GM12878 (cell line): ENCODE data around the gene PIP5KL1. TPM values are rescaled to one million over a fixed set of nuclear protein-coding genes. Genes with fewer than 3 reads are reported as not detected.

ENCODE experiments used
- ATAC-seq: fragments of 200-7000 bp; cut with Tn5 transposase; 3 replicates; pipeline ENCODE4 v1.9.1; 2020; ENCODE audit warnings: mild to moderate bottlenecking, moderate library complexity
- BruUV-seq: library from RNA; stranded (reverse); fragments of 400-500 nt; replicated peaks from 2 replicates; lab custom pipeline; 2021; lab: Mats Ljungman, UMichigan
- CTCF ChIA-PET: fragments of 300-600 bp; sonication (Branson Sonifier 250); formaldehyde crosslinking; extraction: SDS; loops from one replicate; lab custom pipeline; 2021; ENCODE audit warnings: inconsistent platforms; lab: Yijun Ruan, JAX
- POLR2A ChIA-PET: fragments of 350-600 bp; formaldehyde crosslinking; extraction: SDS; loops from one replicate; lab custom pipeline; 2021; ENCODE audit warnings: inconsistent platforms; lab: Charles Lee
- RAD21 ChIA-PET: fragments of 300-600 bp; sonication (Branson Sonifier 250); formaldehyde crosslinking; loops from one replicate; lab custom pipeline; 2023; ENCODE audit warnings: antibody characterized with exemption; ENCODE audit not compliant: unreplicated experiment; lab: Charles Lee
- SMC1A ChIA-PET: fragments of 300-600 bp; sonication (Branson Sonifier 250); formaldehyde crosslinking; loops from one replicate; lab custom pipeline; 2023; ENCODE audit not compliant: unreplicated experiment, uncharacterized antibody; lab: Charles Lee
- DNase-seq: peaks from one replicate; pipeline ENCODE4 v3.0.0-alpha.2; 2011; ENCODE audit warnings: low read depth, low spot score
- FAIRE-seq: peaks from 3 replicates; lab custom pipeline; 2011; peaks lifted over from hg19 to GRCh38; lab: Jason Lieb, UNC
- H2AFZ ChIP-seq: 2 replicates; pipeline ENCODE4 v1.6.0; 2011; ENCODE audit warnings: low read depth, low read length, control low read depth; ENCODE audit not compliant: control insufficient read depth
- H3K27ac ChIP-seq: 2 replicates; pipeline ENCODE4 v1.5.1; 2011; ENCODE audit warnings: control low read depth; ENCODE audit not compliant: control insufficient read depth, insufficient read depth
- H3K27me3 ChIP-seq, 2 experiments: replicated peaks in 1 of 2; 2 replicates each; pipeline versions ENCODE4 v1.6.0 to v1.6.1; 2011; ENCODE audit warnings: low read length in 1 of 2; ENCODE audit not compliant: control insufficient read depth in 2 of 2, insufficient read depth in 2 of 2
- H3K36me3 ChIP-seq, 2 experiments: 2 replicates each; pipeline ENCODE4 v1.5.1; 2011; ENCODE audit warnings: low read length in 1 of 2; ENCODE audit not compliant: control insufficient read depth in 2 of 2, insufficient read depth in 2 of 2
- H3K4me1 ChIP-seq: 2 replicates; pipeline ENCODE4 v1.6.1; 2011; ENCODE audit warnings: mild to moderate bottlenecking, low read length, moderate library complexity, mixed read lengths; ENCODE audit not compliant: control insufficient read depth, insufficient read depth
- H3K4me2 ChIP-seq: 2 replicates; pipeline ENCODE4 v1.6.0; 2011; ENCODE audit warnings: control low read depth; ENCODE audit not compliant: control insufficient read depth, insufficient read depth
- H3K4me3 ChIP-seq: fragments of 200-600 bp; sonication (generic); 2 replicates; pipeline ENCODE4 v1.5.1; 2016
- H3K79me2 ChIP-seq: 2 replicates; pipeline ENCODE4 v1.6.0; 2011; ENCODE audit warnings: low read length; ENCODE audit not compliant: control insufficient read depth, insufficient read depth
- H3K9ac ChIP-seq: 2 replicates; pipeline ENCODE4 v1.8.0; 2011; ENCODE audit warnings: low read length, control low read depth, mixed read lengths; ENCODE audit not compliant: control insufficient read depth, insufficient read depth
- H3K9me3 ChIP-seq: replicated peaks from 3 replicates; pipeline ENCODE4 v1.5.1; 2011; ENCODE audit warnings: mild to moderate bottlenecking, low read length; ENCODE audit not compliant: control insufficient read depth, insufficient read depth
- H4K20me1 ChIP-seq: 2 replicates; pipeline ENCODE4 v1.6.0; 2011; ENCODE audit not compliant: control insufficient read depth, insufficient read depth
- CREM ChIP-seq: IDR thresholded peaks from 2 replicates; pipeline ENCODE4 v1.6.1; 2014; ENCODE audit warnings: antibody characterized with exemption, low read depth
- DPF2 ChIP-seq: fragments of 450-650 bp; IDR thresholded peaks from 2 replicates; pipeline ENCODE4 v1.6.1; 2017; ENCODE audit warnings: mild to moderate bottlenecking
- E2F4 ChIP-seq: IDR thresholded peaks from 2 replicates; pipeline ENCODE4 v1.6.1; 2012; ENCODE audit warnings: low read depth, low read length, improper control_type of control experiment
- EGR1 ChIP-seq, 2 experiments: IDR thresholded peaks; 1 replicate in 1 of 2; 2 replicates in 1 of 2; pipeline ENCODE4 v1.6.1; 2011 to 2012; ENCODE audit warnings: low read depth in 2 of 2, low read length in 2 of 2, borderline replicate concordance in 1 of 2, mild to moderate bottlenecking in 1 of 2, moderate library complexity in 1 of 2
- FOS ChIP-seq: IDR thresholded peaks from 3 replicates; pipeline ENCODE4 v1.6.1; 2011; ENCODE audit warnings: borderline replicate concordance; ENCODE audit not compliant: insufficient read length; ENCODE audit errors: extremely low read depth
- IKZF2 ChIP-seq, 2 experiments: fragments of 450-650 bp; IDR thresholded peaks; 2 replicates each; pipeline ENCODE4 v1.6.1; 2017; ENCODE audit warnings: mild to moderate bottlenecking in 2 of 2, moderate library complexity in 2 of 2
- KDM1A ChIP-seq: fragments of 200-600 bp; sonication (generic); IDR thresholded peaks from 2 replicates; pipeline ENCODE4 v1.6.1; 2016; ENCODE audit warnings: borderline replicate concordance
- MAX ChIP-seq: IDR thresholded peaks from 2 replicates; pipeline ENCODE4 v1.6.1; 2012; ENCODE audit warnings: low read depth, low read length, improper control_type of control experiment
- MLLT1 ChIP-seq: fragments of 450-650 bp; IDR thresholded peaks from 2 replicates; pipeline ENCODE4 v1.6.1; 2016; ENCODE audit warnings: mild to moderate bottlenecking
- RELB ChIP-seq: fragments of 450-650 bp; IDR thresholded peaks from 2 replicates; pipeline ENCODE4 v1.6.1; 2017; ENCODE audit warnings: low read depth, mild to moderate bottlenecking, moderate library complexity
- SMAD5 ChIP-seq: IDR thresholded peaks from 2 replicates; pipeline ENCODE4 v1.6.1; 2016; ENCODE audit warnings: antibody characterized with exemption, low read depth
- SUZ12 ChIP-seq: fragments of 200-600 bp; sonication (generic); IDR thresholded peaks from one replicate; pipeline ENCODE4 v1.6.1; 2018; ENCODE audit warnings: antibody characterized with exemption, mild to moderate bottlenecking; ENCODE audit not compliant: unreplicated experiment
- TCF12 ChIP-seq: IDR thresholded peaks from 2 replicates; pipeline ENCODE4 v1.6.1; 2011; ENCODE audit warnings: low read depth, mild to moderate bottlenecking, low read length
- TCF7 ChIP-seq: IDR thresholded peaks from 2 replicates; pipeline ENCODE4 v1.6.1; 2014; ENCODE audit warnings: antibody characterized with exemption, borderline replicate concordance
- ZNF687 ChIP-seq: fragments of 450-650 bp; IDR thresholded peaks from 2 replicates; pipeline ENCODE4 v1.6.1; 2017; ENCODE audit warnings: mild to moderate bottlenecking, moderate library complexity
- WGBS: methylation state at CpG from one replicate; pipeline ENCODE4 v1.1.6; 2016; ENCODE audit warnings: low lambda C conversion rate; ENCODE audit not compliant: insufficient replicate concordance, insufficient coverage; ENCODE audit errors: missing lambda C conversion rate; 5-methylcytosine and 5-hydroxymethylcytosine counted together
- in situ Hi-C: fragments of 300-500 bp; cut with MboI; formaldehyde crosslinking; loops from 9 replicates; pipeline ENCODE4 v1.14.3; 2018; ENCODE audit warnings: mixed read lengths
- intact Hi-C: fragments of 100-400 bp; cut with micrococcal nuclease; formaldehyde crosslinking; loops from one replicate; pipeline ENCODE4 v1.14.2; 2022; ENCODE audit not compliant: unreplicated experiment
- polyA plus RNA-seq, 11 experiments: library from polyadenylated mRNA; depleted of rRNA in 4 of 11; unstranded in 6 of 11; stranded (reverse) in 5 of 11; fragments of >200 nt; fragmentation: Nextera tagmentation in 4 of 11; fragmentation: Illumina TruSeq in 1 of 11; extraction: Ambion mirVana in 4 of 11; extraction: Trizol in 1 of 11; gene quantifications; 1 replicate in 1 of 11; 2 replicates in 10 of 11; pipeline versions ENCODE4 v1.2.1 to v1.2.3, GENCODE V29; 2011 to 2016; ENCODE audit warnings: inconsistent platforms in 2 of 11, missing spikeins in 2 of 11, low read depth in 1 of 11
- total RNA-seq, 4 experiments: library from RNA; depleted of rRNA in 3 of 4; stranded (reverse); fragments of >200 nt in 3 of 4; fragmentation: Illumina TruSeq in 1 of 4; extraction: Trizol in 1 of 4; gene quantifications; 2 replicates each; pipeline versions ENCODE4 v1.2.1 to v1.2.3, GENCODE V29; 2013 to 2021

PIP5KL1 gene
- total and polyA plus RNA-seq, 10 of the 15 experiments (the other 5 are each of a cell fraction or from before 2014, with no cell fraction given), result 0.04 to 0.67 (median 0.43) TPM; not detected in 2

- POLR2A ChIA-PET, result interaction anchor here (0.5 to 11.0 kb wide), 9 partner anchors 10 to 474 kb away, joined by 3 to 166 read pairs (median 4); partner anchors contain the start of genes CDK9, SH2D3C and ST6GALNAC4
- H3K27ac ChIP-seq, result peak overlapping the region; percentile 90
- no peak overlapping the region for H2AFZ ChIP-seq
- no peaks in the 10 kb centered on the region for H3K27me3 ChIP-seq
- peak overlapping the region; percentile 75 for H3K4me2 ChIP-seq
- RAD21 ChIA-PET, result interaction anchor here (0.7 to 10.1 kb wide), 6 partner anchors 8 to 171 kb away, joined by 3 to 92 read pairs (median 6); partner anchors contain the start of genes SH2D3C, ST6GALNAC4 and TOR2A
- no peak for DNase-seq
- intact Hi-C loops, result no loop called here
- SMC1A ChIA-PET, result interaction anchor here (1.0 to 4.9 kb wide), 6 partner anchors 11 to 126 kb away, joined by 3 to 37 read pairs (median 5); partner anchors contain the start of gene ST6GALNAC4
- no peaks in the 10 kb centered on the region for H4K20me1 ChIP-seq
- peak overlapping the region; percentile 57 for H3K9ac ChIP-seq
- H3K9me3 ChIP-seq, result no peaks in the 10 kb centered on the region
- H3K79me2 ChIP-seq, result peaks cover 8% of the 10 kb centered on the region
- peak; percentile 69 for FAIRE-seq
- in situ Hi-C loops, result no loop called here
- peak; percentile 67 for ATAC-seq
- H3K4me3 ChIP-seq, result 0 out of 2 replicates have a peak overlapping the region, but pooled peaks have one; percentile 5
- H3K36me3 ChIP-seq, result peaks cover 3 to 13% of the 10 kb centered on the region in 2 experiments; a peak in 2 of 4 replicates
- H3K4me1 ChIP-seq, result peaks cover 61% of the 10 kb centered on the region
- 2% methylated on average over 12 of the region's 12 CpGs for WGBS
- CTCF ChIA-PET, result interaction anchor here (0.7 to 1.6 kb wide), 9 partner anchors 10 to 122 kb away, joined by 3 to 18 read pairs (median 4); partner anchors contain the start of gene ST6GALNAC4
- no TSS peak for BruUV-seq
- 0 out of 2 replicates have a peak, but pooled peaks have one; percentile 18 for TF ChIP-seq MLLT1
- TF ChIP-seq ZNF687, result peak; percentile 72
- TF ChIP-seq TCF12, result 0 out of 2 replicates have a peak, but pooled peaks have one; percentile 25
- no peak for TF ChIP-seq SUZ12
- no peak for TF ChIP-seq TCF7
- no peak for TF ChIP-seq MAX
- TF ChIP-seq EGR1 (IDR thresholded peaks at IDR 0.05; ENCODE audit: borderline replicate concordance in 1 of 2, low read depth in 2 of 2, low read length in 2 of 2), result no peak
- peak in 1 of 2 experiments; percentile 9; a peak in 1 of 4 replicates for TF ChIP-seq IKZF2 (IDR thresholded peaks at IDR 0.05)
- TF ChIP-seq FOS, result no peak
- no peak for TF ChIP-seq CREM
- no peak for TF ChIP-seq KDM1A
- TF ChIP-seq E2F4, result no peak
- TF ChIP-seq SMAD5, result no peak
- 0 out of 2 replicates have a peak, but pooled peaks have one; percentile 31 for TF ChIP-seq RELB
- 0 out of 2 replicates have a peak, but pooled peaks have one; percentile 2 for TF ChIP-seq DPF2
Observed at GRCh38 chr9:127905788-127906191, 24.8 kb downstream of the PIP5KL1 start.
